Esophagus (tissue), 2 donors: Measurements from ENCODE around the gene ABO. TPM values are rescaled to one million over a fixed set of nuclear protein-coding genes. Genes with fewer than 3 reads are reported as not detected.
"Not testable (repeated sequence)": the region's sequence is repeated elsewhere in the genome, so short reads cannot be mapped to it uniquely, and the experiment has no call there.

Experiments used
- H3K27ac ChIP-seq, 2 donors: one replicate each; pipeline ENCODE4 v1.5.1; 2013; ENCODE audit warnings: low read depth in 2 of 2, mild to moderate bottlenecking in 2 of 2, inconsistent platforms in 1 of 2, low read length in 1 of 2, moderate library complexity in 1 of 2
- H3K27me3 ChIP-seq, 2 donors: one replicate each; pipeline ENCODE4 v1.6.1; 2013; ENCODE audit warnings: low read length in 2 of 2, control low read depth in 1 of 2, mild to moderate bottlenecking in 1 of 2; ENCODE audit not compliant: insufficient read depth in 2 of 2, control insufficient read depth in 1 of 2
- H3K36me3 ChIP-seq, 2 donors: one replicate each; pipeline ENCODE4 v1.6.1; 2013; ENCODE audit warnings: low read length in 1 of 2; ENCODE audit not compliant: control insufficient read depth in 2 of 2, insufficient read depth in 2 of 2
- H3K4me1 ChIP-seq, 2 donors: one replicate each; pipeline ENCODE4 v1.6.1; 2013; ENCODE audit warnings: low read length in 1 of 2; ENCODE audit not compliant: control insufficient read depth in 2 of 2, insufficient read depth in 2 of 2
- H3K4me3 ChIP-seq, 2 donors: one replicate each; pipeline ENCODE4 v1.5.1; 2013; ENCODE audit warnings: low read length in 2 of 2, mild to moderate bottlenecking in 2 of 2, low read depth in 1 of 2, moderate library complexity in 1 of 2
- H3K9me3 ChIP-seq, 2 donors: one replicate each; pipeline ENCODE4 v1.6.1; 2013; ENCODE audit warnings: mild to moderate bottlenecking in 2 of 2, low read depth in 1 of 2, low read length in 1 of 2, moderate library complexity in 1 of 2; ENCODE audit not compliant: control insufficient read depth in 2 of 2, insufficient read depth in 1 of 2
- WGBS, 2 donors: extraction: QIAGEN DNeasy Blood & Tissue Kit; methylation state at CpG; one replicate each; pipeline ENCODE4 v1.1.7; 2013; 5-methylcytosine and 5-hydroxymethylcytosine counted together
- polyA plus RNA-seq, 2 donors: library from polyadenylated mRNA; stranded (reverse); fragments of 200-250 nt; gene quantifications; one replicate each; pipeline ENCODE4 v1.2.3, GENCODE V29; 2013
- donor health status: healthy with polysubstance abuse.
- donor health status: Bipolar disorder and iron deficiency.

ABO gene
- polyA plus RNA-seq, 2 donors: 7.7 to 15.6 TPM

- H3K27me3 ChIP-seq, H3K36me3 ChIP-seq, H3K9me3 ChIP-seq, H3K4me3 ChIP-seq, H3K4me1 ChIP-seq, H3K27ac ChIP-seq: not testable (repeated sequence)
- 44 to 56% methylated on average over 2 of the region's 2 CpGs for WGBS, 2 donors
These were observed 5.9 kb downstream of the ABO start for GRCh38 chr9:133269136-133269535.

- Histone ChIP-seq H3K27ac (no peak overlapping the region), H3K4me3 (no peak overlapping the region), H3K27me3 (no peaks in the 10 kb centered on the region), H3K4me1 (peaks cover 0 to 3% of the 10 kb centered on the region in 2 donors), H3K9me3 (no peaks in the 10 kb centered on the region), H3K36me3 (no peaks in the 10 kb centered on the region)
- WGBS, 2 donors: 65 to 79% methylated on average over 9 of the region's 9 CpGs
These were observed 6.5 kb downstream of the ABO start for GRCh38 chr9:133268335-133269056.

- Histone ChIP-seq H3K4me3 (no peak overlapping the region), H3K4me1 (no peaks in the 10 kb centered on the region), H3K9me3 (no peaks in the 10 kb centered on the region), H3K27ac (no peak overlapping the region), H3K27me3 (no peaks in the 10 kb centered on the region), H3K36me3 (peaks cover 0 to 14% of the 10 kb centered on the region in 2 donors)
- WGBS, 2 donors: 94% methylated on average over 8 of the region's 8 CpGs
These were observed 10.7 kb downstream of the ABO start for GRCh38 chr9:133264235-133264764.

GRCh38 chr9:133263557-133263956, 11.4 kb downstream of the ABO start:
- no peaks in the 10 kb centered on the region for H3K27me3 ChIP-seq
- H3K27ac ChIP-seq: no peak overlapping the region
- H3K4me3 ChIP-seq: no peak overlapping the region
- peaks cover 0 to 14% of the 10 kb centered on the region in 2 donors for H3K36me3 ChIP-seq
- 81 to 86% methylated on average over 10 of the region's 10 CpGs for WGBS, 2 donors
- H3K9me3 ChIP-seq: no peaks in the 10 kb centered on the region
- H3K4me1 ChIP-seq: no peaks in the 10 kb centered on the region

GRCh38 chr9:133262226-133262625, 12.8 kb downstream of the ABO start:
- Histone ChIP-seq H3K9me3 (no peaks in the 10 kb centered on the region), H3K27ac (no peak overlapping the region), H3K27me3 (no peaks in the 10 kb centered on the region), H3K4me1 (no peaks in the 10 kb centered on the region), H3K36me3 (peaks cover 0 to 16% of the 10 kb centered on the region in 2 donors), H3K4me3 (no peak overlapping the region)
- WGBS, 2 donors: 76 to 78% methylated on average over 11 of the region's 11 CpGs

GRCh38 chr9:133261753-133262120, 13.3 kb downstream of the ABO start:
- H3K27ac ChIP-seq: no peak overlapping the region
- no peaks in the 10 kb centered on the region for H3K9me3 ChIP-seq
- H3K4me1 ChIP-seq: no peaks in the 10 kb centered on the region
- peaks cover 0 to 16% of the 10 kb centered on the region in 2 donors for H3K36me3 ChIP-seq
- no peak overlapping the region for H3K4me3 ChIP-seq
- WGBS, 2 donors: 75 to 80% methylated on average over 5 of the region's 5 CpGs
- no peaks in the 10 kb centered on the region for H3K27me3 ChIP-seq

- WGBS, 2 donors: 80 to 84% methylated on average over 18 of the region's 18 CpGs
- Histone ChIP-seq H3K27ac (no peak overlapping the region), H3K27me3 (no peaks in the 10 kb centered on the region), H3K36me3 (peaks cover 0 to 18% of the 10 kb centered on the region in 2 donors), H3K4me3 (no peak overlapping the region), H3K4me1 (no peaks in the 10 kb centered on the region), H3K9me3 (no peaks in the 10 kb centered on the region)
These were observed 13.8 kb downstream of the ABO start for GRCh38 chr9:133261103-133261752.

GRCh38 chr9:133260334-133261102, 14.5 kb downstream of the ABO start:
- Histone ChIP-seq H3K27ac (no peak overlapping the region), H3K4me1 (no peaks in the 10 kb centered on the region), H3K36me3 (peaks cover 0 to 21% of the 10 kb centered on the region in 2 donors), H3K9me3 (no peaks in the 10 kb centered on the region), H3K4me3 (no peak overlapping the region), H3K27me3 (no peaks in the 10 kb centered on the region)
- WGBS, 2 donors: 86 to 87% methylated on average over 9 of the region's 9 CpGs

- peaks cover 0 to 23% of the 10 kb centered on the region in 2 donors for H3K36me3 ChIP-seq
- no peaks in the 10 kb centered on the region for H3K9me3 ChIP-seq
- H3K4me1 ChIP-seq: no peaks in the 10 kb centered on the region
- 80 to 84% methylated on average over 21 of the region's 21 CpGs for WGBS, 2 donors
- H3K27me3 ChIP-seq: no peaks in the 10 kb centered on the region
- H3K27ac ChIP-seq: no peak overlapping the region
- H3K4me3 ChIP-seq: no peak overlapping the region
These were observed 16.7 kb downstream of the ABO start for GRCh38 chr9:133258061-133259015.
